Mesodermal cell (in vitro differentiated cells): ENCODE measurements around the gene AXIN1.

Source experiments
- H3K27ac ChIP-seq: 2 replicates; pipeline ENCODE4 v1.7.0; 2013; ENCODE audit warnings: mild to moderate bottlenecking, low read depth, low read length, moderate library complexity; ENCODE audit not compliant: severe bottlenecking
- H3K36me3 ChIP-seq: 2 replicates; pipeline ENCODE4 v1.7.1; 2013; ENCODE audit warnings: mild to moderate bottlenecking, low read length, moderate library complexity; ENCODE audit not compliant: control insufficient read depth, insufficient read depth
- H3K4me1 ChIP-seq: one replicate; pipeline ENCODE4 v1.7.1; 2013; ENCODE audit warnings: mild to moderate bottlenecking, low read length; ENCODE audit not compliant: insufficient read depth, control insufficient read depth, poor library complexity, severe bottlenecking
- H3K4me3 ChIP-seq: 2 replicates; pipeline ENCODE4 v1.7.0; 2013; ENCODE audit warnings: low read length, control low read depth, mild to moderate bottlenecking; ENCODE audit not compliant: insufficient read depth, poor library complexity, severe bottlenecking; ENCODE audit errors: extremely low read depth
- H3K9me3 ChIP-seq: 2 replicates; pipeline ENCODE4 v1.7.1; 2013; ENCODE audit warnings: mild to moderate bottlenecking, low read length, moderate library complexity; ENCODE audit not compliant: control insufficient read depth
- WGBS, 2 experiments: methylation state at CpG; one replicate each; pipeline ENCODE4 v1.1.5; 2013; ENCODE audit warnings: missing lambda C conversion rate in 2 of 2; ENCODE audit not compliant: insufficient coverage in 2 of 2; 5-methylcytosine and 5-hydroxymethylcytosine counted together

The AXIN1 gene

GRCh38 chr16:324201-324450, 28.4 kb downstream of the AXIN1 start:
- H3K4me3 ChIP-seq, result no peak overlapping the region
- no peaks in the 10 kb centered on the region for H3K9me3 ChIP-seq
- no peak overlapping the region for H3K27ac ChIP-seq
- H3K36me3 ChIP-seq, result peaks cover 9% of the 10 kb centered on the region
- no peaks in the 10 kb centered on the region for H3K4me1 ChIP-seq
- WGBS, 2 experiments, result 90 to 92% methylated on average over 15 to 17 of the region's 17 CpGs

DNA sequence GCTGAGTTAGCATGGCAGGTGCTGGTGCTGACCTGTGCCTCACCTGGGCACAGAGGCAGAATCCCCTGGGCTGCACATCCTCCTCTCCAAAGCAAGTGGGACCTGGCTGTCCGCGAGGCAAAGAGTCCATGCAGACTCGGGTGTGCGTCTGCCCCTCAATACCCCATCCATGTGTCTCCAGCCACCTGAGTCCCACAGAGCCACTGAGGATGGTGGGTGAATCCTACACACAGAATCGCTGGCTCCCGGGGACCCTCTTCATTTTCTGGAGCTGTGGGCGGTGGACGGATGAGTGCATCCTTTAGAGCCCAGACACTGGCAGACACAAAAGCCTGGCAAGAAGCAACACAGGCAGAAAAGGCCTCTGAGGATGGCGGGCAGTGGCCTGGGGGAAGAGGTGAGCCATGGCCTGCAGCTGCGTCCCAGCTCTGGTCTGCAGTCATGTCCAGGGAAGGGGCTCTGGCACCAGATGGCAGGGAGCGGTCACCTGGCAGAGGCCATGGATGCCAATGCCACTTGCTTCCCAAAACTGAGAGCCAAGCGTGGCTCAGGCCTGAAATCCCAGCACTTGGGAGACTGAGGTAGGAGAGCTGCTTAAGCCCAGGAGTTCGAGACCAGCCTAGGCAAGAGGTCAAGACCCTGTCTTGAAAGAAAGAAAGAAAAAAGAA, 29.9 kb downstream of the AXIN1 start:
- H3K4me1 ChIP-seq, result no peaks in the 10 kb centered on the region
- no peaks in the 10 kb centered on the region for H3K9me3 ChIP-seq
- 93 to 95% methylated on average over 9 to 13 of the region's 13 CpGs for WGBS, 2 experiments

GRCh38 chr16:321532-321931, 31.0 kb downstream of the AXIN1 start:
- no peak overlapping the region for H3K4me3 ChIP-seq
- 72 to 83% methylated on average over 3 to 6 of the region's 9 CpGs for WGBS, 2 experiments
- peaks cover 25% of the 10 kb centered on the region for H3K36me3 ChIP-seq
- H3K27ac ChIP-seq, result no peak overlapping the region
- no peaks in the 10 kb centered on the region for H3K9me3 ChIP-seq
- H3K4me1 ChIP-seq, result no peaks in the 10 kb centered on the region

More for the DNA sequence above, 29.9 kb downstream of the AXIN1 start:
- Histone ChIP-seq H3K36me3 (peaks cover 24% of the 10 kb centered on the region), H3K4me3 (no peak overlapping the region), H3K27ac (no peak overlapping the region)

DNA sequence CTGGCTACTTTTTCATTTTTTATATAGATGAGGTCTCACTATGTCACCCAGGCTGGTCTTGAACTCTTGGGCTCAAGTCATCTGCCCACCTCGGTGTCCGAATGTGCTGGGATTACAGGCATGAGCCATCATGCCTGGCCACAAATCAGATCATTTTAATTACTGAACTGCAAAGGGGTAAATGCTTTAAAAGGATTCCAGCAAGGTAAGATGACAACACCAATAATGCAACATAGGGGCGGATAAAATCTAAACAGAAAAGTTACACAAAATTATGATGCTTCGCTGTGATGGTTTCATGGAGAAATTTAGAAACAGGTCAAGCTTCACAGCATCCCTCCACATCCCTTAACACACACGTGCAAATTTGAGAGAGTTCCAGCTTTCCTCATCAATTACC, 32.3 kb downstream of the AXIN1 start:
- WGBS, 2 experiments, result 100% methylated on average over 2 to 3 of the region's 5 CpGs
- Histone ChIP-seq H3K27ac (no peak overlapping the region), H3K4me3 (no peak overlapping the region), H3K9me3 (no peaks in the 10 kb centered on the region), H3K4me1 (no peaks in the 10 kb centered on the region), H3K36me3 (peaks cover 25% of the 10 kb centered on the region)

DNA sequence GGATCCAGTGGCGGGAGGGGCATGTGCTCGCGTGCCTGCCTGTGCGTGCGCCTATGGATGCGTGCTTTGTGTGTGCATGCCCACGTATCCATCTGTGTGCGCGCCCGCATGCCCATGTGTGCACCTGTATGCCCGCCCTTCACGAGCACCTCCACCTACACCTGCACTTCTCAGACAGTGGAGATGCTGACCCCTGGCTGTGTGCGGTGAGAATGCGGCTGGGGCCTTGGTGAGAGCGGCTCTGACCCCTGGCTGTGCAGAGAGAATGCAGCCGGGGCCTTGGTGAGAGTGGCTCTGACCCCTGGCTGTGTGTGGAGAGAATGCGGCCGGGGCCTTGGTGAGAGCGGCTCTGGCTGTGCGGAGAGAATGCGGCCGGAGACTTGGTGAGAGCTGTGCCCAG, 33.9 kb downstream of the AXIN1 start:
- Histone ChIP-seq H3K4me1 (no peaks in the 10 kb centered on the region), H3K9me3 (no peaks in the 10 kb centered on the region), H3K27ac (no peak overlapping the region), H3K4me3 (no peak overlapping the region), H3K36me3 (peaks cover 38% of the 10 kb centered on the region)
- WGBS, 2 experiments, result 84 to 89% methylated on average over 13 to 22 of the region's 22 CpGs

GRCh38 chr16:317583-317982, 34.9 kb downstream of the AXIN1 start:
- Histone ChIP-seq H3K36me3 (peaks cover 48% of the 10 kb centered on the region), H3K27ac (no peak overlapping the region), H3K4me3 (no peak overlapping the region), H3K4me1 (no peaks in the 10 kb centered on the region), H3K9me3 (no peaks in the 10 kb centered on the region)
- WGBS, 2 experiments, result 93 to 96% methylated on average over 5 of the region's 5 CpGs

GRCh38 chr16:316741-317464, 35.6 kb downstream of the AXIN1 start:
- Histone ChIP-seq H3K36me3 (peaks cover 55% of the 10 kb centered on the region), H3K4me3 (no peak overlapping the region), H3K4me1 (no peaks in the 10 kb centered on the region), H3K9me3 (no peaks in the 10 kb centered on the region), H3K27ac (no peak overlapping the region)
- WGBS, 2 experiments, result 94 to 95% methylated on average over 16 to 17 of the region's 19 CpGs

DNA sequence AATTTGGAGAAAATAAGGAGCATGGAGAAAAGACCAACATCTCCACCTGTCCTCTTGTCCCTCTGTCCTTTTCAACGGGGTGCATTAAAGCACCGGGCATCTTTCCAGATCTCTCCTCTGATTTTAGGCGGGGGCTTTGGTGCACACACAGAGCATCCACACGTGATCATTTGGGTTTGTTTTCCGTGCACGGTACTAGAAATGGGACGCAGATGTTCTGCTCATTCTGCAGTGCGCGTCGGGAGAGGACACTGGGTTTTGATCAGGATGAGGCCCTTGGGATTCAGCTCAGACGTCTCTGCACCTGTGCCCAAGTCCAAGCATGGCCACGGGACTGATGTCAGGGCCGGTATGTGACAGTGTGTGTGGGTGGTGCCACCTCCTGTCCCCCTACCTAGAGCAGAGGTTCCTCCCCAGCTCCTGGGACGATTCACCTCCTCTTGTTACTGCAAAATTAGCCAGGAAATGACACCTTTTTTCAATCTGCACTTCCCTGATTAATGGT, 37.7 kb downstream of the AXIN1 start:
- H3K9me3 ChIP-seq, result no peaks in the 10 kb centered on the region
- peaks cover 59% of the 10 kb centered on the region for H3K36me3 ChIP-seq
- H3K4me1 ChIP-seq, result no peaks in the 10 kb centered on the region
- no peak overlapping the region for H3K4me3 ChIP-seq
- WGBS, 2 experiments, result 97 to 98% methylated on average over 13 to 14 of the region's 14 CpGs
- no peak overlapping the region for H3K27ac ChIP-seq

DNA sequence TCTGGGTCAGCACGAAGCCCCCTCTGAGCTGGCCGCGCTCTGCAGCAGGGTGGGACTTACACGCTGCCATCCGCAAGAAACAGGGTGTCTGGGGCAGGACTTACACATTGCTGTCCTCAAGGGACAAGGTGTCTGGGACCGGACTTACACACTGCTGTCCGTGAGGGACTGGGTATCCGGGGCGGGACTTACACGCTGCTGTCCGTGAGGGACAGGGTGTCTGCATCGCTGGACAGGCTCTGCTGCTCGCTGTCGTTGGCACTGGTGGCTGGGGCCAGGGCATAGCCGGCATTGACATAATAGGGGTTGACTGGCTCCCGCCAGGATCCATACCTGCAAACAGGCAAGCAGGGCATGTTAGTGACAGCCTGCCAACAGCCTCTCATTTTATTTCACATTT, 38.2 kb downstream of the AXIN1 start:
- peaks cover 59% of the 10 kb centered on the region for H3K36me3 ChIP-seq
- WGBS, 2 experiments, result 96 to 97% methylated on average over 14 to 15 of the region's 16 CpGs
- no peaks in the 10 kb centered on the region for H3K9me3 ChIP-seq
- H3K4me1 ChIP-seq, result no peaks in the 10 kb centered on the region
- H3K4me3 ChIP-seq, result no peak overlapping the region
- no peak overlapping the region for H3K27ac ChIP-seq

DNA sequence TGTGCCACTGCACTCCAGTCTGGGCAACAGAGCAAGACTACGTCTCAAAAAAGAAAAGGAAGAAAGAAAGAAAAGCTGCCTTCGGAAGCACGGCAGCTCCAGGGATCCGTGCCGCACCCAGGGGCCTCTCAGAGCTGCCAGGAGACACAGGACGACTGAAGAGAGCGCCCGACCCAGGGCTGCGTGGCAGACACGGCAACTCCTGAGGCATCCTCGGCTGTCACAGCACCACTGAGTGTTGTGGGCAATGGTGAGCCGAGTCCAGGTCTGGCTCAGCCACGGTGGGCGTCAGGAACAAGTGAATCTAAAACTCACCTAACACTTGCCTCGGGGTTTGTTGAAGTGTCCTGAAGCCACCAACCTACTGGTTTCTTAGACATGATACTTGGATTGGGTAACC, 40.8 kb downstream of the AXIN1 start:
- H3K4me3 ChIP-seq, result no peak overlapping the region
- H3K4me1 ChIP-seq, result no peaks in the 10 kb centered on the region
- H3K9me3 ChIP-seq, result no peaks in the 10 kb centered on the region
- peaks cover 64% of the 10 kb centered on the region for H3K36me3 ChIP-seq
- H3K27ac ChIP-seq, result no peak overlapping the region
- 96 to 98% methylated on average over 14 of the region's 15 CpGs for WGBS, 2 experiments

DNA sequence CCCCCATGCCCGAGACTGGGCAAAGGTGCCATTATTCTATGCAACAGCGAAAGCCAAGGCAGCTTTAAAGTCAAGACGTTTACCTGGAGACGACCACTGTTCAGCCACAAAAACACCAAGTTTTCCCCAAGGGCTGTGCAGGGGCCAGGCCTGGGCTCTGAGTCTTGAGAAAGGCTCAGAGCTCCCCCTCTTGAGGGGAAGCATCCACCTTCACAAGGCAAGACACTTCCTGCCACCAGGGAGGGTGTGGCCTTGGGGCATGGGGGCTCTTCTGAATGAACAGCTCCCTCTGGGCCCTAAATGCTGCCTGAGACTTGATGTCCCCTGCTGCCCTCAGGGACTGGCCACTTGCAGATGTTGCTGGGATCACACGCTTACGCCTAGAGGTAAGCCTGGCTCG, 43.0 kb downstream of the AXIN1 start:
- H3K9me3 ChIP-seq, result no peaks in the 10 kb centered on the region
- 86 to 89% methylated on average over 7 of the region's 7 CpGs for WGBS, 2 experiments

More for the DNA sequence above, 43.0 kb downstream of the AXIN1 start:
- H3K4me1 ChIP-seq, result no peaks in the 10 kb centered on the region
- H3K36me3 ChIP-seq, result peaks cover 71% of the 10 kb centered on the region
- H3K27ac ChIP-seq, result no peak overlapping the region
- H3K4me3 ChIP-seq, result no peak overlapping the region
